GM18505 (cell line): ENCODE measurements around the gene SH2D1B.

Experiments
- ATAC-seq: cut with Tn5 transposase; IDR thresholded peaks from one replicate; pipeline ENCODE4 v1.9.1; 2021; ENCODE audit not compliant: unreplicated experiment
- POLR2A ChIP-seq: IDR thresholded peaks from 4 replicates; pipeline ENCODE4 v1.6.1; 2011; ENCODE audit warnings: borderline replicate concordance; ENCODE audit not compliant: insufficient read depth, insufficient read length; ENCODE audit errors: extremely low read depth

Gene SH2D1B

DNA sequence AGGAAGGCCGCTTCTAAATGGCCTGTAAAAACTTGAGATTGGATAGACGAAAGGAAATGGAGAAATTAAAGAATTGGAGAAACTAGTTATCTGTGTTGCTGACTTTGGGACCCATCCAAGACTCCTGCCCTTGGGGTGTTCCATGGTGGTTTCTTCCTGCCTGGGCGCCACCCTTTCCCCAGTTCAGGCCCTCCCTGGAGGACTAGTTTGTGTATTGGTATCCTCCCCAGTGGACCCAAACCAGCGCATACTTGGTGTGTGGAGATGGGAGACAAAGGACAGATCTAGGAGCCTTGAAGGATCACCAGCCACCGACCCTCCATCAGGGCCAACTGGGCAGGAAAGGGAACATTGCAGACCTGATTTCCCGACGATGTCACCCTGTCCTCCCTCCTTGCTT lies 42.4 kb downstream of the SH2D1B start:
- TF ChIP-seq POLR2A, result no peak
- no peak for ATAC-seq

DNA sequence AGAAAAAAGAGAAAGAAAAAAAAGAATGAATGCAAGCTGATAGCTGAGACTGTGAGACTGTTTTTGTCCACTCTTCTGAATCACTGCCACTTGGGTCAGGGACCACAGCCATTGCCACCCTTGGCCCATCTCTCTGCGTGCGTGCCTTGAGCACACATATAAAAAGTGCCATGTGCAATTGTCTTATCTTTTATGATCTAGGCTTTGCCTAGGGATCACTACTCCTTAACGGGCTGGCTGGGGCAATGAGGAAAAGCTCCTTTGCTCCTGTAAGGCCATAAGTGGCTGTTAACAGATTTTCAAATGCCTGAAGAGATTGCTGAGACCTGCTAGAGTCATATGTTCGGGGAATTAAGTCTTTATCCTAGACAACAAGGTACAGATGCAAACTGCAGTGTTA lies 43.5 kb downstream of the SH2D1B start:
- no peak for TF ChIP-seq POLR2A
- no peak for ATAC-seq

DNA sequence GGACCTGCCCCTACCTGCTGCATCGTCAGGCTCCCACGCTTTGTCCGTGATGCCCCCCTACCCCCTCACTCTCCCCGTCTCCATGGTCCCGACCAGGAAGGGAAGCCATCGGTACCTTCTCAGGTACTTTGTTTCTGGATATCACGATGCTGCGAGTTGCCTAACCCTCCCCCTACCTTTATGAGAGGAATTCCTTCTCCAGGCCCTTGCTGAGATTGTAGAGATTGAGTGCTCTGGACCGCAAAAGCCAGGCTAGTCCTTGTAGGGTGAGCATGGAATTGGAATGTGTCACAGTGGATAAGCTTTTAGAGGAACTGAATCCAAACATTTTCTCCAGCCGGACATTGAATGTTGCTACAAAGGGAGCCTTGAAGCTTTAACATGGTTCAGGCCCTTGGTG lies 44.2 kb downstream of the SH2D1B start:
- no peak for TF ChIP-seq POLR2A
- no peak for ATAC-seq

DNA sequence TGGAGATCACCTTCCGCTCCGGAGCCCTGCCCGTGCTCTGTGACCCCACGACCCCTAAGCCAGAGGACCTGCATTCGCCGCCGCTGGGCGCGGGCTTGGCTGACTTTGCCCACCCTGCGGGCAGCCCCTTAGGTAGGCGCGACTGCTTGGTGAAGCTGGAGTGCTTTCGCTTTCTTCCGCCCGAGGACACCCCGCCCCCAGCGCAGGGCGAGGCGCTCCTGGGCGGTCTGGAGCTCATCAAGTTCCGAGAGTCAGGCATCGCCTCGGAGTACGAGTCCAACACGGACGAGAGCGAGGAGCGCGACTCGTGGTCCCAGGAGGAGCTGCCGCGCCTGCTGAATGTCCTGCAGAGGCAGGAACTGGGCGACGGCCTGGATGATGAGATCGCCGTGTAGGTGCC lies 44.9 kb downstream of the SH2D1B start:
- TF ChIP-seq POLR2A, result no peak

DNA sequence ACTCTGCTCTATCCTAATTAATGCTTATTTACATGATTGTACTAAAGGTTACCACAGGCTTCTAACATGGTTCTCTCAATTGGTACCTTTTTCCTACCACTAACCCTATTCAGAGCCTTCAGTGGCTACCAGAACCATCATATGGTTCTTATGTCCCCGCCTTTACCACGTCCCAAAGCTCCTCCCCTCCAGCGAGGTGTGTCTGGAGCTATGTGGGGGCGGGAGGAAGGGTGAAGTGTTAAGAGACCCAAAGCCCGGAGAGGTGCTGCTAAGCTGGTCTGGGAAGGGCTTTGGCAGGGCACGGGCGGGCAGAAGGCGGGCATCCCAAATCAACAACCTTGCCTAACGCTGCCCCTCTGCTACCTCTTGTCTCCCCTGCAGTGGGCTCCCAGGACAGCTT lies 45.3 kb downstream of the SH2D1B start:
- TF ChIP-seq POLR2A, result no peak
- no peak for ATAC-seq

More for the DNA sequence above, 44.9 kb downstream of the SH2D1B start:
- no peak for ATAC-seq

DNA sequence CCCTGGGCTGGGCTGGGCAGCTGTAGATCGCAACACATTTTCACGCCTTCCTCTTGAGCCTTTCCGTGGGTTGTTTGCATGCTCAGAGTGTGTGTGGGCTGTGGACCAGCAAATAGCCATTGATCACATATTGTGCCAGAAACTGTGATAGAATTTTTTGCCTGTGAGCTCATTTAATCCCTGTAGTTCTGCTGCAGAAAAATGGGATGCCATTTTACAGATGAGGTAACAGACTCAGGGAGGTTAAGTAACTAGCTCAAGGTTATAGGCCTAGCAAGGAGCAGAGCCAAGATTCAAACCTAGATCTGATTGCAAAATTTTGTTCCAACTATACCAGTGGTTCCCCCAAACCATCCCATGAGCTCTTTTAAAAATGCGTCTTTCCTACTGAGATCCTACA lies 45.8 kb downstream of the SH2D1B start:
- TF ChIP-seq POLR2A, result no peak
- no peak for ATAC-seq

DNA sequence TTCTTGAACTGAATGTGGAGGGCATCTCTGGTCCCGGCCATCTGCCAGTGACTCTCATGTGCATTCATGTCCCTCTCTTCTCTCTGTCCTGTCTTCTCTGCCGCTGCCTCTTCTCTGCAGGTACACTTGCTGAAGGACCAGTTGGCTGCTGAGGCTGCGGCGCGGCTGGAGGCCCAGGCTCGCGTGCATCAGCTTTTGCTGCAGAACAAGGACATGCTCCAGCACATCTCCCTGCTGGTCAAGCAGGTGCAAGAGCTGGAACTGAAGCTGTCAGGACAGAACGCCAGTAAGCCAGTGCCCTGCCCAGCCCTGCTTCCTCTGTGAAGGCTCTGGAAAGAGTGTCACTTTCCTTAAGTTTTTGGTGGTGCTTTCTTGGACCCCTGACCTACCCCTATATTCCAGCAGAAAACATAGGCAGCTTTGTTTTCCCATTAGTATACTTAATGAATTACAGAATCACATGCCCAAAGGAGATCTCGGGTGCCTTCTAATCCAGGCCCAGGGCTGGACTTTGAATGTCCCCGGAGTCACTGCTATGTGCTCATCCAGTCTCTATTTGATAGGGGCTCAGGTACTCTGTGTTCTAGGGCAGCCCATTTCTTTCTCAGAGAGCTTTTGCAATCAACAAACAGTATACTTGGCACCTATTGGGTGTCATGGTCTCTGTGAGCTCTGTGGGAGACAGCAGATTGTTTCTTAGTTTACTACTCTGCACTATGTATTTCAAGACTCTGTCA lies 46.5 kb downstream of the SH2D1B start:
- TF ChIP-seq POLR2A, result no peak
- ATAC-seq, result no peak

DNA sequence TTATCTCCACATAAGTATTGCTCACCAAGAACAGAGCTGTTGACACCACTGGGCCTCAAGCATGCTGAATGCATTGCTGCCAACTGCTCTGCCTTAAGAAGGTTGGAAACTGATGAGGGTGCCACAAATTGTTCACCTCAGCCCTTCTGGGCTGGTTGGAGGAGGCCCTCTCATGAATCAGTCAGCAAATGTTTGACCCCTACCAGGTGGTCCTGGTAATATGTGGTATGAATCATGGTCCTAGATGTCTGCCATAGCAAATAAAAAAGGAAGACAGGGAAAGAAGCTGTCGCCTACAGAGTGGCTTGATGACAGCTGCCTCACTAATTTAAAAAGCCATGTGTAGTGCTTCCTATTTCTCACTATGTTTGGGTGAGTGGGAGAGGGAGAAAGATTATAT lies 47.4 kb downstream of the SH2D1B start:
- no peak for TF ChIP-seq POLR2A
- ATAC-seq, result no peak

DNA sequence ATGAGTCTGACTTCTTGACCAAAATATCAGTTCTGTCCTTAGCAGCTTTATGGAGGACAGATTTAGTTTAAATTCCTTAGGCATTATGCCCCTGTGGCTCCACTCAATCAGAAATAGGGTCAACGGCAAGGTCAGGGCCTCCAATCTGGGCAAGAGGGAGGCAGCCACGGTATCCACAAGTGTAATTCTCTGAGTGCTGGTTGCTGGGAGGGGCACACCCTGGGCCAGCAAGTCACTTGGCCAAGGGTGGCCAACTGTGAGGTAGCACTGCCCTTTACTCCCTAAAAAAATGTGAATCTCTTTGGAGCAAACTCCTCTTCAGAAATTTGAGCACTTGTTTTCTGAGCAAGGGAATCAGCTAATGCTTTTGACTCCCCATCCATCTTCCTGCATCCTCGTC lies 48.1 kb downstream of the SH2D1B start:
- no peak for ATAC-seq
- TF ChIP-seq POLR2A, result no peak

DNA sequence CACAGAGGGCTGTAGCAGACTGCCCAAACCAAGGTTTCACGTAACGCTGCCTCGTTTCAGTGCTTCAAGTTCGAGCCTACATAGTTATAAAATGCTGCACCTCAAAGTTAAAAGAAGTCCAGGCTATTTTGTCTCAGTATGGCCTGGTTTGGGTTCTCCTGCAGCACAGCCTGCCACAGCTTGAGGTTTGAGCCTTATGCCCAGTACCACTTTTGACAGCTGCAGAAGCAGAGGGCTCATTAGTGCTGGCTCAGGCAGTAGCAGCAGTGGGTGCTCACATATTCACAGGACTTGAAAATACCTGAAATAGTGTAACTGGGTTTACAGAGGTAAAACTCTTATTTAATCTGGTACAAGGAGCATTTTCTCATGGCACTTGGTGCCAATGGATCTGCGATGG lies 50.6 kb downstream of the SH2D1B start:
- peak; percentile 23 for ATAC-seq
- TF ChIP-seq POLR2A, result no peak

DNA sequence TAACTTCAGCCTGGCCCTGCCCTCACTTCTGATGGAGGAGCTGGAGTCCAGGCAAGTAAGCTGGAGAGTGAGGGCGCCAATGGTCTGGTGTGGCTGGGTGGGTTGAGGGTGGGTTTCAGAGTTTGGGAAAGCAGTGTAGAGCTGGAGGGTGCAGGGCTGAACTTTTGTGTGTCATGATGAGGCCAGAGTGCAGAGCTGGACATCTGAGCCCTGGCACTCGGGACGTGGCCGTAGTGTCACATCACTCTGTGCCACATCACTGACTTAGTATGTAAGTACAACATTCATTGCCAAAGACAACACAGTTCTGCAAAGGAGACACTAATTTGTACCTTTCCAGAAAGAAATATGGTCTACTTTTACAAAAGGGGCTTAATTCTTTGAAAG lies 51.1 kb downstream of the SH2D1B start:
- no peak for ATAC-seq
- no peak for TF ChIP-seq POLR2A

DNA sequence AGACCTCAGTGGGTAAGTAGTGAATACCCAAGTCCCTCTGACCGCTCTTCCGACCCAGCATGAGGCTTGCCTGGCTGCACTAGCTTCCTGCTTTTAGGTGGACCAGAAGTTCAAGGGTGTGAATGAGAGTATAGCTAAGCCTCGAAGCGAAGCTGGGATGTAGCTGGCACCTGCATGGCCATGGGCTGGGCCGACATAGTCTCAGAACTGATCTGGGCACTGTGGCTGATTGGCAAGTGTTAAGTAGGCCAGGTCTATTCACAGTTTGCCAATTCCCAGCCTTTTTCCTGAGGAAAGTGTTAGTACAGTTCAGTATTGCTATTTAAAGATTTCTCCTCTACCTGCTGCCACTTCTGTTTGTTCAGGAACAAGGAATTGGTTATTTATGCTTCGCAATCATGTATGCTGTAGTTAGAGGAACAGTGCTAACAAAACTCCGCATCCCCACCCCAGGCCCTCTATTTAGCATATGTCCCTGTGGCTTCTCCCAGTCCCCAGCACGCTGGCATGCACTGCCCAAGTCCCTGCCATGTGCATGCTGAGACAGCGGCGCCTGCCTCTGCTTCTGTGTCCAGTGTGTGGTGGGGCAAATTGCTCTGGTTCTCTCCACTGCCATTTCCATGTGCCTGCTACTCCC lies 51.6 kb downstream of the SH2D1B start:
- ATAC-seq, result no peak
- TF ChIP-seq POLR2A, result no peak

DNA sequence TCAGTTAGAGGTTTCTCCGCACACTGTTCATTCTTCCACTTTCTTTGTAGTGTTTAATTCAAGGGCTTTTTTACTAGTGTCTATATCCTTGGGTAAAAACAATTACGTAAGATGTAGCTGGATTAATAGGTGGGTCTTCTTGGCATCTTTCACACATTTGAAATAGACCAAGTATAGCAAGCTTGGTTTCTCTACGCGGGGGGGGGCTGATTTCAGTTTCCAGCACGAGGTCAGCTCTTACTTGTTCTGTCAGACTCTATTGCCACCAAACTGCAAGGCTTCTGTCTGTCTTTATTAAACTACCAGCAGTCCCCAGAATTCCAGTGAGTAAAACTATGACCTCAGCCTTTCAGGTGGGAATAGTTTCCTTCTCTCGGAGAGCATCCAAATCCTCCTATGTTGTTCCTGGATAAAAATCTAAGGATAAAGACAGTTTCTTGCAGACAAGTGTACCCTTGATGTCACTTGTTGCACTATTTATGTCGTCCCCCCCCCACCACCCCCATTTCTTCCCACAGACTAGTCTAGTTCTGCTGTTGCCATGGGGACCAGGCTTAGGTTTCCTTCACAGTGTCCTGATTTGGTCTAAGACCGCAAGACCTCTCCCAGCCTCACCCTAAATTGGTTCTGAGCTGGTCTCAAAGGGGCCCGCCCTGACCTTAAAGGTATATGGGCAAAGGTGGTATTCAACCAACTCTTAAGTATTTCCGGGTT lies 52.3 kb downstream of the SH2D1B start:
- no peak for ATAC-seq
- TF ChIP-seq POLR2A, result no peak

DNA sequence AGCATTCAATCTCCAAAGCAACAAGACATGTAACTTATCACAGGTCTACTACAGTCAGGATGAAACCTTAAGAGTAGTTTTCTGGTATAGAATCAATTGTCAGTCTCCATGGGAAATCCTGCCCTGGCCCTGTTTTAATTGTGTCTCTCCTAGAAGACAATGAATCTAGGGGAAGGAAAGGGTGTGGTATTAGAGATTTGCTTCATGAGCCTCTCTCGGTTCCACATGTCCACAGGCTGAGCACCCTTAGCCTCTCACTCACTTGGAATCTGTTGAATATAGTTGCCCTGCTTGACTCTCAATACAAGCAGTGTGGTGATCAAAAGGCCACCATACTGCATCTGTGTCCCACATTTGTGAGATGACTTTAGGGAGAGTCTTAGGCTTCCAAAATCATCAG lies 53.0 kb downstream of the SH2D1B start:
- ATAC-seq, result no peak
- TF ChIP-seq POLR2A, result no peak
